NCI-H2107 (cell line): Measurements from ENCODE around the gene CST9.
"Not testable (repeated sequence)": the region's sequence is repeated elsewhere in the genome, so short reads cannot be mapped to it uniquely, and the experiment has no call there.

Experiments
- DNase-seq: peaks from one replicate; lab custom pipeline; 2025; lab: John Stamatoyannopoulos, UW

CST9 gene

DNA sequence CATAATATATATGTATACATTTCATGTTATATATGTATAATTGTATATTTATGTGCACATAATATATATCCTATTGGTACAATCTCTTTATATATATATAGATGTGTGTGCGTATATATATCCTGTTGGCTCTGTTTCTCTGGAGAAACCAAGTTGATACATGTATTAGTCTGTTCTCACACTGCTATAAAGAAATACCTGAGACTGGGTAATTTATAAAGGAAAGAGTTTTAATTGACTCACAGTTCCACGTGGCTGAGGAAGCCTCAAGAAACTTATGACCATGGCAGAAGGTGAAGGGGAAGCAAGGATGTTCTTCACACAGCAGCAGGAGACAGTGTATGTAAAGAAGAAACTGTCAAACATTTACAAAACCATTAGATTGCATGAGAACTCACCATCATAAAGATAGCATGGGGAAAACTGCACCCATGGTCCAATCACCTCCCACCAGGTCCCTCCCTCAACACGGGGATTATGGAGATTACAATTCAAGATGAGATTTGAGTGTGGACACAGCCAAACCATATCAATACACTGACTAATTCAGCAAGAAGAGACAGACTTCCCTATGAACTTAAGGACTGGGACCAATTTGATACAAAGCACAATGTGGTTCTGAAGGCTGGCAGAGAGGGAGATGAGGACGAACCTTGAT, 18.1 kb upstream of the CST9 start:
- DNase-seq, result no peak

DNA sequence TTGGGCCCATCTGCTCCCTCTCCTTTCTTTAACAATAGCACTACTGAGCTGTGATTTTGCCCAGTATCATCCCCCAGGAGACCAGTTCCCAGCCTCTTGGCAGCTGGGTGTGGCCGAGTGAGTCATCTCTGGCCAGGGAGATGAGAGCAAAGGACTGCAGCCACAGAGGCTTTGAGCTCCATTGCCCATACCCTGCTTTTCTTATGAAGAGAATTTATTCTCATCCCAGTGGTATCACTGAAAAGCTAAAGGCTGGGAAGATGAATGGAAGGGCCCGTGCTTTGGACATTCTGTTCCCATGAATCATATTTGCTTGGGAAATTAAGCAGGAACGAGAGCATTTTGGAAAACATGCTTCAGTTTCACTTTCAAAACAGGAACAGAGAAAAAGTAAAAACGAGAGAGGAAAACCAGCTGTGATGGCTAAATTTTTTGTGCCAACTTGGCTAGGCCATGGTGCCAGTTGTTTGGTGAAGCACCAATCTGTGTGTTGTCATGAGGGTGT, 17.2 kb upstream of the CST9 start:
- no peak for DNase-seq

DNA sequence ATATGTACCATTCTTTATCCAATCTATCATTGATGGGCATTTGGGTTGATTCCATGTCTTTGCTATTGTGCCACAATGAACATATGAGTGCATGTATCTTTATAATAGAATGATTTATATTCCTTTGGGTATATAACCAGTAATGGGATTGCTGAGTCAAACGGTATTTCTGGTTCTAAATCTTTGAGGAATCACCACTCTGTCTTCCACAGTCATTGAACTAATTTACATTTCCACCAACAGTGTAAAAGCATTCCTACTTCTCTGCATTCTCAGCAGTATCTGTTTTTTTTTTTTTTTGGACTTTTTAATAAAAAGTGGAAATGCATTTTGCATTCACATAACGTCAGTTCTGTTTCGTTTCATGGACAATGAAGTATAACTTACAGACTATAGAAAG, 16.7 kb upstream of the CST9 start:
- not testable (repeated sequence) for DNase-seq

DNA sequence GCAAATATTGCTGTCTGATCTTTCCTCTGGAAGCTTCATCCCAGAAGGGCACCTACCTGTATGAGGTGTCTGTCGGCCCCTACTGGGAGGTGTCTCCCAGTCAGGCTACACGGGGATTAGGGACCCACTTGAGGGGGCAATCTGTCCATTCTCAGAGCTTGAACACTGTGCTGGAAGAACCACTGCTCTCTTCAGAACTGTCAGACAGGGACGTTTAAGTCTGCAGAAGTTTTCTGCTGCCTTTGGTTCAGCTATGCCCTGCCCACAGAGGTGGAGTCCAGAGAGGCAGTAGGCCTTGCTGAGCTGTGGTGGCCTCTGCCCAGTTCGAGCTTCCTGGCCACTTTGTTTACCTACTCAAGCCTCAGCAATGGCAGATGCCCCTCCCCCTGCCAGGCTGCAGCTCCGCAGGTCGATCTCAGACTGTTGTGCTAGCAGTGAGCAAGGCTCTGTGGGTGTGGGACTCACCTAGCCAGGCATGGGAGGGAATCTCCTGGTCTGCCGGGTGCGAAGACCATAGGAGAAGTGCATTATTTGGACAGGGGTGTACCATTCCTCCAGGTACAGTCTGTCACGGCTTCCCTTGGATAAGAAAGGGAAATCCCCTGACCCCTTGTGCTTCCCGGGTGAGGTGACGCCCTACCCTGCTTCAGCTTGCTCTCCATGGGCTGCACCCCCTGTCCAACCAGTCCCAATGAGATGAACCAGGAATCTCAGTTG, 15.1 kb upstream of the CST9 start:
- not testable (repeated sequence) for DNase-seq

DNA sequence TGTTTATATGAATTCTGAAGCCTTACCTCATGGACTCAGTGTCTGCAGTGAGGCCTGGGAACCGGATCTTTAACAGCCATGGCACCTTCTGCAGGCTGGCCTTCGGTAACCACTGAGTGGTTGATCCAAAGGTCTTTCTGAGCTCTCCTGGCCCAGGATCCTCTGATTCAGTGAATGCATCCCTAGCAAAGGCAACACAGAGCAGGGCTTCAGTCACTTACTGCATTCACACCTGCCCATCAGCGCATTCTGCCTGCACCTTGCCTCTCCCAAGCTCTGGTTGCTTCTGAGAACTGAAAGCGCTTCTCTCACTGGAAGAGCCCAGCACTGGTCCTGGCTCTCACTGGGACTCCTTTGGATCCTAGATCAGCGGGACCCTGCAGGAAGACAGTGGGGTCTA, 8.4 kb upstream of the CST9 start:
- no peak for DNase-seq

DNA sequence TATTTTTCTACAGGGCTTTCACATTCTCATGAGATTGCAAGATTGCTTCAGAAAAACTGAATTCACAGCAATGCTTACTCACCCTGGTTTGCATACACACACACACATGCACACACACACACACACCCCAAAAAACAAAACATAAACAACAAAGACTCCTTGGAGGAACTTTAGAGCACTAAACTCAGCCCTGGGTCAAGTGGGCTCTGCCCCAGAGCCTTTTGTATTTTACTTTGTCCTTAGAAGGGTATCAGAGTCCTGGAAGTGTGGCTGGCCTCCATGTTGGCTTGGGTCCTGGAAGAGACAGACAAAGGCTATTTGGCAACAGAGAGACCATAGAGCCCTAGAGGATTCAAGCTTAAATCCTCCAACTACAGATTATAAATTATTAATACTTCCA, 8.0 kb upstream of the CST9 start:
- DNase-seq, result no peak

DNA sequence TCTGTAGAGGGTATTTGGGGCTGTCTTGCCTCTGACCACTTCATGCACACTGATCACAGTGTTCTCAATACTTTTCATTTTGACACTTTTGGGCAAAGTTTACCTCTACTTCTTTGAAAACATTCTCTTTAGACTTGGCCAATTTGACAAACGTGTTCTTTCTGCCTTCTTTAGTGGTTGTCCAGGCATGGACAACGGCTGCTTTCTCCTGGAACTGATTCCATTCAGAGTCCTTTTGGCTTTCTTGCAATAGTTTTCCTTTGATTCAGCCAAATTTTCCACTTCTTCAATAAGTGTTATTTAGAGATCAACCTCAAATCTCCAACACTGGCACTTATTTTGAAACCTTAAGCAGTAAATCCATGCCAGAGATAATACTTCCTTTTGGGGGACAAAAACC, 6.7 kb upstream of the CST9 start:
- DNase-seq, result no peak

DNA sequence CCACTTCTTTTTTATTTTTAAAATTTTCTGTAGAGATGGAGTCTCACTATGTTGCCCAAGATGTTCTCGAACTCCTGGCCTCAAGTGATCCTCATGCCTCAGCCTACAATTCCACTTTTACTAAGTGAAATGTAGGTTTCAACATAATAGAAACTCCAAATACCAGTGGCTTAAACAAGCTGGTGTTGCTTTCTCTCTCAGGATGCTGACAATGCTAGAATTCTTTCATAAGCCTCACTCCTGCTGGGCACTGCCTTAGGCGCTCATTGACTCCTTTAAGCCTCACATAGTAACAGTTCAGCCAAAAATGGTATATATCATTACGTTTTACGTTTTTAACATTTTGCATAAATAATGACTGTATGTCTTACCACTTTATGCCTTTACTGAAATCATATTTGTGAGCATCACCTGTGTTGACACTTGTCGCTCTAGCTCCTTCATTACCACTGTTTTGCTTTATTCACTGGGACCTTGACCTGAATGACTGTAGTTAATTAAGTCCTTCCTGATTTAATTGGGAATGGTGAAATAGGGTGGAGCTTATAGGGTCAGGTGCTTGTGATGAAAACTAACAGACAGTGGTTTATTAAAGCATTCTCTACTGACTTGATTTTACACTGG, 3.9 kb upstream of the CST9 start:
- DNase-seq, result no peak

DNA sequence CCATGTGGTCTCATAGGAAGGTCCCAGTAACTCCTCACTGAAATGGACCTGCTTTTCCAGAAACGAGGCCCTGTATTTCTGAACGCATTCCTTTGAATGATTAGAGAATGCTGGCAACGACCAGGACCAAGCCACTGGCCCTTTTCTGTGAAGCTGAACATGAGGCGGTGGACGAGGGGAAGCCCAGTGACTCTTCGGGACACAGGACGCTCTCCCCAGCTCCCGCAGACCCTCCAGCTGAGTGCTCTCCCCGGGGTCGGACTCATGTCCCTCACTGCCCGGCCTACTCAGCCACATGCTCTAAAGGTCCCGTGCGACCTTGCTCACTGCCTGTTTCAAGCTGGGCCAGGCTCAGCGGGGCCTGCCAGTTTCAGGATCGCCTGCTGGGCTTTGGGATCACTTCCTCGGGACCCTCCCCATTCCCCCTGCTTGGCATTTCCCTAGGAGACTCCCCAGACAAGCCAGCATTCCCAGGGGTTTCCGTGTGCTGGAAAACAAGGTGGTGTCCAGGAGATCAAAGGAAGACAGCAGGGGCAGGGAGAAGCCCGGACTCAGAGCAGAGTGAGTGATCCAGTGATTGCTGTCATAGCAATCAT, 2.6 kb upstream of the CST9 start:
- DNase-seq, result no peak

DNA sequence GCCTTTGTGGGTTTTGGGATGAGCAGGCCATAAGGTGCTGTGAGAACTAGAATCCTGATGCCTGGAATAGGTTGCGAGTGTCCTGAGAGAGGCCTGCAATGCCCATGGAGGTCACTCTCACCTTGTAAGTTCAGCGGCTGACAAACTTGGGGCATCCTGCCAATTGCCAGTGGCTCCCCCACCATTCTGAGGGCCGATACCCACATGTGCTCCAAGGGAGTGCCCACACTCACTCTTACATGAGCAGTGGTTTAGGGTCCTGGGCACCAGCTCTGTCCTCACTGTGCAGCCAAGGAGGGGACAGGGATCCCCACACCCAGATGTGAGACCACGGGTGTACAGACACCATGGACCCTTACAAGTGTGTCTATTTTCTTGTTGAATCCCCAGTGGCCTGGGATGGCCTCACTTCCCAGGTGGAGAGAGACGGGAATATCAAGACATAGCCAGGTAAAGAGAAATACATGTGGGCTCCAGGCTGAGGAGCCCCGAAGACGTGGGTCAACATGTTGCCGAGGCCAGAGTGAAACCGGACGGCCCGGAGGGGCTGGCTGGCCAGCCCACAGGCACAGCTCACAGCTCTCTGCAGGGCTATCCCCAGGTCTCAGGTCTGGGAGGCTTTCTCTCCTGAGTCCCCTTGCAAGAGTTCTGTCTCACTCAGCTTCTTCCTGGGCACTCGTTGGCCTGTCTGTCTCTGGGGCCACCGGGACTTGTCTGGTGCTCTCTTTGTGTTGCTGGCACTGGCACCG, 2.0 kb upstream of the CST9 start:
- DNase-seq, result no peak

DNA sequence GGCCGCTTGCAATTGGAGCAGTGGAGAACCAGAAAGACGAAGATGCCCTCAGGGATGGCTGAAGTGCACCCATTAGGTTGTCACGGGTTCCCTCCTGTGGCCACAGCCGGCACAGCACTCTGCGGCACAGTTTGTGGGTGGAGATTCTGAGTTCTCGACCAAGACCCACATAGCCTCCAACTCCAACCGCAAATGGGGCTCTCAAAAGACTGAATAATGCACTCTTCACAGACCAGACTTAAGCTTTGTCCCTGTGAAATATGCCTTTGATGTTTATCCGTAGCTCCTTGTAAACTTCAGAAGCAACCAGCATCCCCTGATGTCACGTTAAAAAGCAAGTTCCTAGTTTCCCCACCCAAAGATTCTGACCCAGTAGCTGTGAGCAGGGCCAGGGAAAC, 934 bp upstream of the CST9 start:
- DNase-seq, result no peak

DNA sequence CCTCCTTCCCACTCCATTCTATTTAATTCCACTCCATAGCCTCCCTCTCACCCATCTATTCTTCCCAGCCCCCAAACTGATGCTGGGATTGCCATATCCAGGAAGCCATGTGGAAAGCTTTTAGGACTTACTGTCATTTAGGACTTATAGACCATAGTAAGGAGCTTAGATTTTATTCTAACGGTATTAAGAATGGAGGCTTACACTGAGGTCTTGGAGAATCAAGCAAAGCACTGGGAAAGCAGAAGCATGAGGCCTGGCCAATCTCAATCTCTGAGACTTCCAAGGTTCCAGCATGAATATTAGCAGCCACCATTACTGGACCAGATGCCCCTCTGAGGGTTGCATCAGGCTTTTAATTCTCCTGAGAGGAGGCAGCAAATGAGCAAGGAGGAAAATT, 1.4 kb downstream of the CST9 start:
- no peak for DNase-seq

DNA sequence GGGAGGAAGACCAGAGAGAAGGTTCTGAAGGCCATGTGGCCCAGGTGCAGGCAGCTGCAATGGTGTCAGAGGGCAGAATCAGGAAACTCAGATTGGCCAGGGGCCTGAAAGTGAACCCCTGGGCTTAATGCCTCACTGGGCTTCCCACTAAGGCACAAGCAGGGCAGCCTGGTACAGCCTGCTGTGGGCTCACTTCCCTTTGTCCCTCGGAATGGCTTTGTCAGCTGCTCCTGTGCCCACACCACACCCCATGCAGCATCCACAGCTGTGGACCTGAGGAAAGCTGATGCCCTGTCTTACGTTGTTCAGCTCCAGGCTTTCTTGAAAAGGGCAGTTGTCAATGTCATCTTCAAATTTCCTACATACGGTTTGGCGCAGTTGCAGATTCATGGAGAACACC, 2.4 kb downstream of the CST9 start:
- no peak for DNase-seq

DNA sequence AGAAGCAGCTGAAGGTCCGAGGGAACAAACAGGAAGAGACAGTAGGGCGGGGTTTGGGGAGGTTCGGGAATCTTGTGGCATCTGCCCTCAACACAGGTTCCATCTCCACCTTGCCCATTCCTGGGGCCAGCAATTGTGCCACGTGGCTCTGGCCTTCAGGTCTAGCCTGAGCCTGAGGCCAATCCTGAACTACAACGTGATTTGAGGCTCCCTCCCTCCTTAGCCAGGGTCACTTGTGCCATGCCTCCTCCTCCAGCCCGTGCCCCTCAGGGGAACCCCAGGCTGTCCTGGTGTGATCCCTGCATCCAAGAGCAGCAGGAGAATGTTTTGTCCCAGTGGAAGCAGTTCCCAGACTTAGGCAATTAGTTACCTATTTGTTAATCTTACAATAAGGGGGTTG, 3.0 kb downstream of the CST9 start:
- DNase-seq, result no peak

DNA sequence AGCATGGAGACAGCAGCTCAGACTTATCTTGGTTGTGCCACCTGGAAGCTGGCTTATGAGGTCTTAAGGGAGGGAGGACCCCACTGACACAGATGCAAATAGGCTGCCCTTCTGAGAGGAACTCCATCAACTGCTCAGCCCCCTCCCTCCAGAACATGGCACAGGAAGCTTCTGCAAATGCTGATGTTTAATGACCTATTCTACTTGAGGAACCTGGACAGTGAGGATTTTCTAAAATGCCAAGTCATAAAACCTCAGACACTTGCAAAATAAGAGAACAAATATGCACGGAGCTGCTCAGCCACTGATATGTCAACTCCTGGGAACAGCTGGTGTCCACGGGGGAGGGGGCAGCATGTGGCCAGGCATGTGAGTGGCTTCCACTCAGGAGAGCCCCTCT, 3.5 kb downstream of the CST9 start:
- DNase-seq, result no peak

DNA sequence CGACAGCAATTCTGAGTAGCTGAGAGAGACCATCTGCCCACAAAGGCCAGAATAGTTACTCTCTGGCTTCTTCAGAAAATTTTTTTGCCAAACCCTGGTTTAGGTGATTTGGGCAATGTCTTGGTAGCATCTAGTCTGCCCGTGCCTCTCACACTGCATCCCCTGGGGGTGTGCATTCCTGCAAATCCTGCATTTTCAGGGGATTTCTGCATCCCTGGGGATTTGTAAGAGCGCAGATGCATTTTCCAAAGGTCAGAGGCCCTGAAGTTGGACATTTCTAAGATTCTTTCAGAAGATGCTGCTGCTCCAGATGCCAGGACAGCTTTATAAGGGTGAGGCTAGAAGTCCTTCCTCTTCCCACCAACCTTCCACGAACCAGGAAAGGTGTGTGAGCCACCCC, 4.0 kb downstream of the CST9 start:
- DNase-seq, result no peak

DNA sequence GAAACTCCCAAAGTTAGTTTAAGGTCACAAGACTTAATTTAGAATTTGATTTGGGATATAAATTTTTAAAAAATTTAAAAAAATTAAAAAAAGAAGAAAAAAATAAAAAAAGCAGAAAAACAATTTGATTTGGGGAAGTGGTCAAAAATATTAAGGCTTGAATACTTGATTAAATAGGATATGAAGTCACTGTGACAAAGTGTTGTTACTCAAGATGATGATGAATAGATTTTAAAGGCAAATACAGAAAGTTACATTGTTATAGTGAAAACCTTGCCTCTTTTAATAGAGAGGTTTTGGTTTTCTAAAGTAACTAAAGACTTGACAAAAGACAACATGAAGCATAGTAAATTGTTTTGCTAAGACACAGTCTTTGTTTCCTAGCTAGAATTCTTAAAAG, 7.2 kb downstream of the CST9 start:
- DNase-seq, result no peak

DNA sequence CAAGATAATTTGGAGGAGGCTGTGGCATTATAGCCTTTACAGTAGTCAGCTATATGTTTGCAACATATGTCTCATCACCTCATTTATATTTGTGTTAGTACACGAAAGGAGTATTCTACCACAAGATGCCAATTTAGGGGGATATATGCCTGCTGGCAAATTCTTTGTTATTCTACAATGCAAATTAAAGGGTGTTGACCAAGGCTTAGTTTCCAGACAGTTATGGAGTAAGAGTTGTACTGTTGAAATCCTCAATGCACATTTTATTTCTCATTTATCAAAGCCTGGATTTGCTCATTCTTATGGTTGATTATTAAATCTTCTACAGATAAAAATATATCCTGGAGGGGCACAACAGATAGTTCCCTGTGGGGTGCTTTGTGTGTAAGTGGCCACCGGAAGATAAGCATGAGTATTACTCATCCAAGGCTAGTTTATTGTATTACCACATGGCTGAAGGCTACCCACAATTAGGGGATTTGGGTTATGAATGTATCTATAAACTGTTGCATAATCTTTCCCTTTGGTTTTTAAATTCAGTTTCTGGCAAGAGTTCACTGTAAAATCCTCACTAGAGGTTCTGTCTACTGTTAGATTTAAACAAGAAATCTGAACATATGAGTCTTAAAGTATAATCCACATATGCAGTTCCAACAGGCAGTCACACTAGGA, 9.0 kb downstream of the CST9 start:
- no peak for DNase-seq

DNA sequence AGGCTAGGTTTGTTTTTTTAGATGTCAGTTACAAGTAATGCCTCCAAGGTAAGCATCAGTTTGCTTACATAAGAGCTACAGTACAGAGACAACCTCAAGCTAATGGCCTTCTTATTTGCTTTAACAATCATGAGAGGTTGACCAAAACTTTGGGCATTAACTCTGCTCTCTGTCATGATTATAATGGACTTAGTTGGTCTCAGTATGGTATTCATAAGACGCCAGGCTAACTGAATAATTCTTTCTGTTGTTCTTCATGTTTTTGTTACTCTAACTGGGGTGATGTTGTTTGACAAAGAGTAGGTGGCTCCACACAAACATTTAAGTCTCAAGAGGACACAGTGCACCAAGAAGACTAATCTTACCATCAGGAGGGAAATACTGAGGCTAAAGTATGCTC, 9.8 kb downstream of the CST9 start:
- DNase-seq, result no peak

DNA sequence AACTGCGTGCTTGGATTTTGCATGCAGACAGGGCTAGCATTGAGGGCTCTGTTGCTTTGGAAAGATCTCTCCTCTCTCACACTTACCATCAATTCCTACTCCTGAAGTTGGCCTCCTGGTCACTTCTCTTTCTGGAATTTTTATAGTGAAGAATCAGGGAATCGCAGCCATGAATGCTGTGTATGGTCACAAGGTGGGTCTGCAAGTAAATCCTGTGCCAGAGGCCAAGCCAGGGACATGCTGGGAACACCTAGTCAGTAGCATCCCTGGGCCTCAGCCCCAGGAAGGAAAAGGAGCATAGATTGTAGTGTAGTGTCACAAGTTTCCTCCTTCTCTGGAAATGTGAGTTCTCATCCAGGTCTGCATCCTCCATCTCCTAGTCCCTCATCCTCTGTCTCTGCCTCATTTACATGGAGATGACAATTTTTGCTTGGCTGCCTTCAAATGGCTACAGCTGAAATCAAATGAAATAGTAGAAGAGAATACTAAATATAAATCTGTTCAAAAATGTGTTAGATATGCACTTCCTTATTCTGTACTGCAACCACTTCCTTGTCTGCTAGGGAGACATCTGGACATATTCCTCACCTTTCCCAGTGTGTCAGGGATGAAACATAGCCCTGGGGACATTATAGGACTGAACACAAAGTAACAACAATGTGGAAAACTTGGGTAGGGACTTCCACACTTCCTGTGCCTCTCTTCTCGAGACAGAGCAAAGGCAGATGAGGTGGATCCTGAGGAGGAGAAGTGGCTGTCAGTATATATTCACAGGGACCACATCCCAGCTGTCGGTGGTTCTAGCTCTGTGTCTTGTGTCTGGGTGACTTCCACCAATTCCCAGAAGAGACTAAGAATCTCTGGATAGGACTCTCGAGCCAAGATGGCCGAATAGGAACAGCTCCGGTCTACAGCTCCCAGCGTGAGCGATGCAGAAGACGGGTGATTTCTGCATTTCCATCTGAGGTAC, 17.0 kb downstream of the CST9 start:
- no peak for DNase-seq

DNA sequence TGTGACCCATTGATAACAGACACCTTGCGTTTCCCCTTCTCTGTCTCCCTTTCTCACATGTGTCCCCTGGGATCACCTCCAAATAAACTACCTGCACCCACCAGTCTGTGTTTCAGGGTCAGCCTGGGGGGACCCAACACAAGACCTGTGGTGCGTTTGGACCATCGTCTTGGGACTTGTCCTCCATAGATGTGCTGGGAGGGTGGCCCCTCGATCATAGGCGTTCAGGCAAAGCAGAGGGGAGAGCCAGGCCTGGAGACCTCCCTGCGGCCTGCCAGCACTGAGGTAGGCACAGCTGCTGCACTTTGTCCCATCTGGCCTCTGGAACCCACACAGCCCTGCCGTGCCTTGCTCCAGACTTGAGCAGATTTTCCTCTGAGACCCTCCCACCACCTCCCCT, 18.1 kb downstream of the CST9 start:
- DNase-seq, result no peak
